ENCODE measurements around the gene MSANTD1. TPM values are rescaled to one million over a fixed set of nuclear protein-coding genes. Genes with fewer than 3 reads are reported as not detected.

The MSANTD1 gene
- total and polyA plus RNA-seq, 9 donors: 0.15 to 1.4 (median 0.87) TPM

- intact Hi-C loops (cut with DNase I): no loop called here
- TF ChIP-seq CTCF (IDR thresholded peaks at IDR 0.05) (no peak), POLR2A (IDR thresholded peaks at IDR 0.05) (no peak), EP300 (IDR thresholded peaks at IDR 0.05) (no peak)
- H3K4me3 ChIP-seq: no peak overlapping the region
These were observed 3.5 kb downstream of the MSANTD1 start for GRCh38 chr4:3252480-3252828.

GRCh38 chr4:3252831-3253641 lies 4.1 kb downstream of the MSANTD1 start:
- Histone ChIP-seq H3K36me3 (no peaks in the 10 kb centered on the region), H3K27ac (no peak overlapping the region)

More at GRCh38 chr4:3252480-3252828, 3.5 kb downstream of the MSANTD1 start:
- WGBS, 3 donors: 61 to 96% (median 87%) methylated on average over 3 of the region's 3 CpGs
- no peaks in the 10 kb centered on the region for H3K27me3 ChIP-seq
- peaks cover 1% of the 10 kb centered on the region for H3K4me1 ChIP-seq (ENCODE audit: insufficient read depth)
- no peak overlapping the region for H3K27ac ChIP-seq
- peak in 1 of 5 donors; percentile 2 for DNase-seq
- H3K36me3 ChIP-seq: no peaks in the 10 kb centered on the region
- H3K9me3 ChIP-seq: no peaks in the 10 kb centered on the region

GRCh38 chr4:3253808-3254207 lies 4.8 kb downstream of the MSANTD1 start:
- no peaks in the 10 kb centered on the region for H3K27me3 ChIP-seq
- no peaks in the 10 kb centered on the region for H3K9me3 ChIP-seq
- TF ChIP-seq EP300 (IDR thresholded peaks at IDR 0.05): no peak
- TF ChIP-seq CTCF (IDR thresholded peaks at IDR 0.05): no peak
- no peak for TF ChIP-seq POLR2A (IDR thresholded peaks at IDR 0.05)
- no peak overlapping the region for H3K27ac ChIP-seq
- peaks cover 1% of the 10 kb centered on the region for H3K4me1 ChIP-seq (ENCODE audit: insufficient read depth)
- DNase-seq: peak in 3 of 5 donors; percentile 3 to 15 (median 4)
- no peaks in the 10 kb centered on the region for H3K36me3 ChIP-seq
- no peak overlapping the region for H3K4me3 ChIP-seq
- 84 to 95% (median 93%) methylated on average over 13 of the region's 13 CpGs for WGBS, 3 donors
- intact Hi-C loops (cut with DNase I): no loop called here

More at GRCh38 chr4:3252831-3253641, 4.1 kb downstream of the MSANTD1 start:
- Histone ChIP-seq H3K9me3 (no peaks in the 10 kb centered on the region), H3K4me1 (ENCODE audit: insufficient read depth) (peaks cover 1% of the 10 kb centered on the region), H3K27me3 (no peaks in the 10 kb centered on the region), H3K4me3 (no peak overlapping the region)
- no peak for TF ChIP-seq EP300 (IDR thresholded peaks at IDR 0.05)
- TF ChIP-seq CTCF (IDR thresholded peaks at IDR 0.05): no peak
- no peak for TF ChIP-seq POLR2A (IDR thresholded peaks at IDR 0.05)
- WGBS, 3 donors: 75 to 93% (median 92%) methylated on average over 38 of the region's 38 CpGs
- DNase-seq: peak in 4 of 5 donors; percentile 6 to 23 (median 13)
- intact Hi-C loops (cut with DNase I): no loop called here

- no peak for TF ChIP-seq EP300 (IDR thresholded peaks at IDR 0.05)
- H3K4me3 ChIP-seq: no peak overlapping the region
- intact Hi-C loops (cut with DNase I): no loop called here
These were observed 5.6 kb downstream of the MSANTD1 start for GRCh38 chr4:3254302-3255131.

More at GRCh38 chr4:3254302-3255131, 5.6 kb downstream of the MSANTD1 start:
- Histone ChIP-seq H3K27me3 (no peaks in the 10 kb centered on the region), H3K36me3 (no peaks in the 10 kb centered on the region), H3K4me1 (ENCODE audit: insufficient read depth) (peaks cover 1% of the 10 kb centered on the region), H3K9me3 (no peaks in the 10 kb centered on the region), H3K27ac (no peak overlapping the region)
- 88 to 89% (median 89%) methylated on average over 14 of the region's 14 CpGs for WGBS, 3 donors
- DNase-seq: peak in 3 of 5 donors; percentile 12 to 13 (median 13)

Measured in ovary (tissue), 9 donors.